Activated T-cell treated with anti-CD3 and anti-CD28 coated beads for 4 hours (primary cell): ENCODE measurements around the gene CYB5B.

ENCODE experiments used
- DNase-seq: peaks from one replicate; pipeline ENCODE4 v3.0.0-alpha.2; 2020

The CYB5B gene, protein sequence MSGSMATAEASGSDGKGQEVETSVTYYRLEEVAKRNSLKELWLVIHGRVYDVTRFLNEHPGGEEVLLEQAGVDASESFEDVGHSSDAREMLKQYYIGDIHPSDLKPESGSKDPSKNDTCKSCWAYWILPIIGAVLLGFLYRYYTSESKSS

DNA sequence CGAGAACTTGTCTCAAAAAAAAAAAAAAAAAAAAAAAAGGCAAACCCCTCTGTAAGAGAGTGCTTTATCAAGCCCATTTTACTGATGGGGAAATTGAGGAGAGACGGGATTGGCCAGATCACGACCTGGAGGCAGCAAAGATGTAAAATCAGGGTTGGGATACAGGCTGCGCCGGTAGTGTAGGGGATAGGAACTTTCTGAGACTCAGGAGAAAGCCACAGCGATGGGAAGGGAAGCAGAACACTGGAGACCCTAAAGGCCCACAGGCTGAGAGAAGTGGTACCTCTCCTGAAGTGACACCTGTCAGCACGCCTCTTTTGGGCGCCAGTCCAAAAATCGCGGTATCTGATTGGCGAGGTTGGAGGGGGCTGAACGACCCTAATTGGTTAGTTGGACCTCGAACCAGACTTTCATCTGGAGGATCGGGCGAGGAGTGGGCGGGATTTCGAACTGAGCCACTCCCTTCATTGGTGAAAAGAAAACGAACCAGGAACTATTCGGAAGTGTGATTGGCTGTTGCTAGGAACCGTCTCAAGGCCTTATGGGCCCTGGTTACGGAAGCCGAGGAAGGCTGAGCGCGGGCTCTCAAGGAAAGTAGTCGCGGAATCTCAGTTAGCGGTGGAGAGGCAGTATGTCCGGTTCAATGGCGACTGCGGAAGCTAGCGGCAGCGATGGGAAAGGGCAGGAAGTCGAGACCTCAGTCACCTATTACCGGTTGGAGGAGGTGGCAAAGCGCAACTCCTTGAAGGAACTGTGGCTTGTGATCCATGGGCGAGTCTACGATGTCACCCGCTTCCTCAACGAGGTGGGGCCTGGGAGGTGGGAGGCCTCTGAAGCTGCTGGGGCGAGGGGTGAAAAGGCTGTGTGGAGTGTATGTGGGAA, at the start of gene CYB5B:
TSS of gene CYB5B (plus strand) at position 567 of the 882 bp plus-strand sequence. CDS start at position 632, 65 bp downstream.
- peak; percentile 91 for DNase-seq

DNA sequence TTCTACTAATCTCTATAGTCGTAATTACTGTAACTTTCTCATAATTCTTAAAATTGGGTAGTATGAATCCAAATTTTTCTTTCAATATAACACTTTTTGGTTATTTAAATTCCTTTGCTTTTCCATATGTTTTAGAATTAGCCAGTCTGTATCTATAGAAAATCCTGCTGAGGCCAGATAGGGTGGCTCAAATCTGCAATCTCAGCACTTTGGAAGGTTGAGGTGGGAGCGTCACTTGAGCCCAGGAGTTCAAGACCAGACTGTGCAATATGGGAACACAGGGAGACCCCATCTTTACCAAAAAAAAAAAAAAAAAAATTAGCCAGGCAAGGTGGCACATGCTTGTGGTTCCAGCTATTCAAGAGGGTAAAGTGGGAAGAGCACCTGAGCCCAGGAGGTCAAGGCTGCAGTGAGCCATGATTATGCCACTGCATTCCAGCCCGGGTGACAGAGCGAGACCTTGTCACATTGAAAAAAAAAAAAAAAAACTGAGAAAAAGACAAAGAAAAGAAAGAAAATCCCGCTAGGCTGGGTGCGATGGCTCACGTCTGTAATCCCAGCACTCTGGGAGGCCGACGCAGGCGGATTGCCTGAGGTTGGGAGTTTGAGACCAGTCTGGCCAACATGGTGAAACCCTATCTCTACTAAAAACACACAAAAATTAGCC, 47.9 kb upstream of the CYB5B start:
- DNase-seq, result no peak

GRCh38 chr16:69378036-69378435, 46.4 kb upstream of the CYB5B start:
- no peak for DNase-seq

- DNase-seq, result no peak
Observed at GRCh38 chr16:69378760-69379159, 45.7 kb upstream of the CYB5B start.

GRCh38 chr16:69381231-69381630, 43.2 kb upstream of the CYB5B start:
- DNase-seq, result no peak

DNA sequence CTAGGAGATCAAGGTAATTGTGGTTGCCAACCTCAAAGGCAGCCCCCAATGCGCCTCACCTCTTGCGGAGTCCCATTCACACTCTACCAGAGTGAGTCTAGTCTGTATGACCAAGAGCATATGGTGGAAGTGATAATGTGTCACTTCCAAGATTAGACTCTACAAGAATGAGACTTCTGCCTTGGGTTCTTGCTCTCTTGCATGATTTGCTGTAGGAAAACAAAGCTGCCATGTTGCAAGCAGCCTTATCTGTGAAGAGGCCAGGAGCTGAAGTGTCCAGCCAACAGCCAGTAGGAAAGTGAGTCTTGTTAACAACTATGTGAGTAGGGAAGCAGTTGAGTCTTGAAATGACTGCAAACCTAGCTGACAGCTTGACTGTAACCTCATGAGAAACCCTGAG, 42.0 kb upstream of the CYB5B start:
- no peak for DNase-seq

- DNase-seq, result no peak
Observed at GRCh38 chr16:69384974-69385373, 39.4 kb upstream of the CYB5B start.

GRCh38 chr16:69386596-69386995, 37.8 kb upstream of the CYB5B start:
- no peak for DNase-seq

GRCh38 chr16:69393898-69394849, 30.2 kb upstream of the CYB5B start:
- no peak for DNase-seq

- no peak for DNase-seq
Observed at GRCh38 chr16:69395859-69396186, 28.6 kb upstream of the CYB5B start.

DNA sequence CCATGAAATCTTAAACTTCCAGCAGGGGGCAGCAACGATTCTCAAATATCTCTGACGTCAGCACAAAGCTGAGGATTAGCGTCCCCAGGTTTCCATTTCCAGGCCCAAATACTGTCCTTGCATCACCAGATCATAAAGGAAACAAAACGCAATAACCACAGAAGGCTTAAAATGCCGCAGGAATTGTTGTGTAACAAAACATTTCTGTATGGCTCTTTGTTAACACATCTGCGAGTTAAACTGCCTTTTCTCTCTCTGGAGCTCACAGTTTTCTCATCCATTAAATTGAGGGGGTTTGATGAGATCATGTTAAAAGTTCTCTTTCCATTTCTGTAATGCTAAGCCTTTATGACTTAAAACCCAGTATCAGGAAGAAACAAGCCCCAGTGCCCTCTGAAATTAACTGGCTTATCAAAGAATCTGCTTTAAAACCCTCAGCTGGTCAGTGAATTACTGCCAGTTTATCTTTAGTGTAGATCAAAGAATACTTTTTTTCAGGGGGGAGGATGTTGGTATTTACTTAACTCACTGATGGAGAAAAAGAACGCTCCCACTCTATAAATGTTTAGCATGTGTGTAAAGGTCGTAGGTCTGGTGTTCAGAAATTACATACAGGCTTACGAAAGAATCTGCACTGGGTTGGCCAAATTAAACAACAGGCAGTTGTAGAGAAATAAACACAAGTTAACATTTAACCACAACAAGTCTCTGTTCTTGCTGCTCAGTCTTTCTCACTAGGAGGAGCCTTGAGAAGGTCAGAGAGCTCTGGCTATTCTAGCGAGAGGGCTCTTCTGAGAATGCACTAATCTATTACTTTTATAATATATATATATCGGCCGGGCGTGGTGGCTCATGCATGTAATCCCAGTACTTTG, 28.0 kb upstream of the CYB5B start:
- peak; percentile 73 for DNase-seq

GRCh38 chr16:69397821-69398521, 26.4 kb upstream of the CYB5B start:
- DNase-seq, result no peak

DNA sequence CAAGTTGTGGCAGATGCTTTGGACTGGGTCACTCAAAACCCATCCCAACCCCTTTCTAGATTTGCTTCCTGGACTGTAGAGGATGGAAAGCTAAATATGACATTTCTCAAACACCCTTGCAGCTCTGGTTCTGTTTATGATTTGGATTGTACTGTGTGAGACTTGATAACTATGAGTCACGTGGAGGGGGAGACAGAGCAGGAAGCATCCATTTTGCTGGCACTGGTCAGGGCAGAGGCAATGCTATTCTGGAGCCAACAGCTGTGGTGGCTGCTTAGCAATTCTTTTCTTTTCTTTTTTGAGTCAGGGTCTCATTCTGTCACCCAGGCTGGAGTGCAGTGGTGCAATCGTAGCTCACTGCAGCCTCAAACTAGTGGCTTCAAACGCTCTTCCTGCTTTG, 25.1 kb upstream of the CYB5B start:
- DNase-seq, result no peak

- DNase-seq, result no peak
Observed at GRCh38 chr16:69402439-69402838, 22.0 kb upstream of the CYB5B start.

- DNase-seq, result no peak
Observed at GRCh38 chr16:69404275-69404805, 20.1 kb upstream of the CYB5B start.

DNA sequence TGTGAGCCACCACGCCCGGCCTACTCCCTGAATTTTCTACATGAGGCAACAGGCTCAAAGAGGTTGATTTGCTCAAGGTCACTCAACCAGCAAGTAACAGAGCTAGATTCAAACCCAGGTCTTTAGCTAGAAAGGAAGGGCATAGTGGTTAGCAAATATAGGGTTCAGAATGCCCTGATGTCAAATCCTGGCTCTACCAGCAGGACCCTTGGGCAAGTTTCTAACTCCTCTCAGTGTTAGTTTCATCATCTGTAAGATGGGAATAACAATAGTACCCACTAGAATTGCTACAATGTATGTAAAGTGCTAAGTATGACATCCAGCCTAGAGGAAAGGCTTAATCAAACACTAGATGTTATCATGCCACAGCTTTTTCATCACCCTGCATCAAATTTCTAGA, 19.1 kb upstream of the CYB5B start:
- DNase-seq, result no peak

DNA sequence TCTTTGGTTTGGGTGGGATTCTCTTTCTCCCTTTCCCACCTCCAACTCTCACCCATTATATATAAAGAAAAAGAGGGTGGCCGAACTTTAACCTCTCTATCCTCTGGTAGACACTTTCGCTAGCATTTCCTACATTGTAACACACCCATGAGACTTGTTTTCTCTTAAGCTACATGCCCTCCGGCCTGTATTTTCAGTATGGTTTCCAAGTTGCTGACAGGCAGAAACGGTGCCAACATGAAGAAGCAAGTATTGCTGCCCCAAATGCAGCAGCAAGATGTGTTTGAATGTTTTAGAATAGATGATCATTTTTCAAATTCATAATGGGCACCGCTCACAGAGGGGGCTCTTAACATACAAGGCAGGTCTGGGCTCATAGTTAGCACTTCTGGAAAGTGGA, 18.7 kb upstream of the CYB5B start:
- DNase-seq, result no peak

GRCh38 chr16:69406780-69407331, 17.6 kb upstream of the CYB5B start:
- no peak for DNase-seq

DNA sequence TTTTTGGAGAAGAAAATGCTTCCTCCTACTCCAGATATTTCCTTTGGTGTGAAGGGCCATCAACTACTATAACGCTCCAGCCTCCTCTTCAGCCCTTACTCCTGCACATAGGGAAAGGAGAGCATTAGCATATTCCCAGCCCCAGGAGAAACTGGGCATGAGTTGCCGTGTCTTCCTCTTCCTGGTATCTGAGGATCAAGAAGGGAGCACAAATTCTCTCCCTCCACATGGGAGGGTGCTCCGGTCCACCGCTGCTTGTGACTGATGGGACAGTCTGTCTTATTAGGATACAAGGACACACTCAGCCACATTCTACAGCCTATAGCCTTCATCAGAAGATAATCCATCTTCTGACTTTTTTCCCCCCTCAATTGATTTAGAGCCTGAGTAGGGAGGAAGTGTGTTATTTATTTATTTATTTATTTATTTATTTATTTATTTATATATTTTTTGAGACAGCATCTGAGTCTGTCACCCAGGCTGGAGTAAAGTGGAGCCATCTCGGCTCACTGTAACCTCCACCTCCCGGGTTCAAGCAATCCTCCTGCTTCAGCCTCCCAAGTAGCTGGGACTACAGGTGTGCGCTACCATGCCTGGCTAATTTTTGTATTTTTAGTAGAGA, 16.6 kb upstream of the CYB5B start:
- no peak for DNase-seq

DNA sequence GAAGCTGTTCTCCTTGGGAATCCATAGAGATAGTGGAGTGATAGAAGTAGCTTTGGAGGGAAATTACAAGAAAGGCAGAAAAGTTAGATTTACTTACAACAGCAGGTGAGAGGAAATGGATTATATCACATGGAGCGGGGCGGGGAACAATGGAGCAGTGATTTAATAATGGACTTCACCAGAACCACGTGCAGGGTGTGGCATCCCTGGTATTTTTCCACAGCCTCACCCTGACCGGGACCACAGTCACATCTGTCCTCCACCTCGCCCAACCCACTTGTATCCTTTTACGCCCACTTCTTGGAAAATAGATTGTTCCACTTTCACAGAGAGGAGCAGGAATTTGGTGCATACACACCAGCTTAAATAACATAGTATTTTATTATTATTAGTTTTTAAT, 15.9 kb upstream of the CYB5B start:
- no peak for DNase-seq
